HAP-1 (cell line): ENCODE results near the gene HLA-DPB1.
"Not testable (repeated sequence)": the region's sequence is repeated elsewhere in the genome, so short reads cannot be mapped to it uniquely, and the experiment has no call there.

Source experiments
- DNase-seq, 2 experiments: peaks; one replicate each; pipeline ENCODE4 v3.0.0-alpha.2; 2016 to 2020; ENCODE audit warnings: low spot score in 2 of 2
- H3K27me3 ChIP-seq: fragments of 250-450 bp; sonication (Bioruptor Pico); 2 replicates; pipeline ENCODE4 v1.5.1; 2020; ENCODE audit warnings: low read depth, mild to moderate bottlenecking, moderate library complexity
- H3K36me3 ChIP-seq: fragments of 250-450 bp; sonication (Bioruptor Pico); replicated peaks from 2 replicates; pipeline ENCODE4 v1.5.1; 2020; ENCODE audit warnings: mild to moderate bottlenecking
- H3K4me1 ChIP-seq: fragments of 250-450 bp; sonication (Bioruptor Pico); 2 replicates; pipeline ENCODE4 v1.5.1; 2020; ENCODE audit warnings: mild to moderate bottlenecking
- H3K4me3 ChIP-seq: fragments of 250-450 bp; sonication (Bioruptor Pico); 2 replicates; pipeline ENCODE4 v1.5.1; 2020; ENCODE audit warnings: mild to moderate bottlenecking, moderate library complexity
- H3K9me3 ChIP-seq: fragments of 250-450 bp; sonication (Bioruptor Pico); 2 replicates; pipeline ENCODE4 v1.5.1; 2020; ENCODE audit warnings: mild to moderate bottlenecking, moderate library complexity
- in situ Hi-C: fragments of 300-500 bp; cut with MboI; formaldehyde crosslinking; loops from 3 replicates; pipeline ENCODE4 v1.14.3; 2020; ENCODE audit warnings: low sequenced_read_pairs, inconsistent platforms, mixed read lengths

The HLA-DPB1 gene

DNA sequence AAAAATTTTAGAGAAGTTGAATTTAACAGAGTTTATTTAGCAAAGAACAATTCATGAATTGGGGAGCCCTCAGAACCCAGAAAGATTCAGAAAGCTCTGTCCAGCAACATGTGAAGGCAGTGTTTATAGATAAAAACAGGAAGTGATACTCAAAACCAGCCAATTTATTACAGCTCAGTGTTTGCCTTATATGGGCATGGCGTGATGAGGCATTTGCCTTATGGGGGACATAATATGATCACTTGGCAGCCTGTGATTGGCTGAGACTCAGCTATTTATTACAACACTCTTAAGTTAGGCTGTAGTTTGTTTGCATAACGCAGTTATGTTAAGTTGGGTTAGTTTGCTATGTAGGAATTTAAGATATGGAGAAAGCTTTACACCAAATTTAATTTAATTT is 13.8 kb upstream of the HLA-DPB1 start:
- Histone ChIP-seq H3K27me3 (peaks cover 12% of the 10 kb centered on the region; the same call in 1 of the 2 replicates), H3K9me3 (no peaks in the 10 kb centered on the region), H3K4me1 (no peaks in the 10 kb centered on the region), H3K4me3 (no peak overlapping the region), H3K36me3 (no peaks in the 10 kb centered on the region)
- in situ Hi-C loops, result no loop called here
- DNase-seq, result no peak

GRCh38 chr6:33063435-33063834 is 12.4 kb upstream of the HLA-DPB1 start:
- H3K4me3 ChIP-seq, in situ Hi-C loops, H3K36me3 ChIP-seq, DNase-seq, H3K9me3 ChIP-seq, H3K4me1 ChIP-seq: not testable (repeated sequence)
- peaks cover 11% of the 10 kb centered on the region for H3K27me3 ChIP-seq

GRCh38 chr6:33064723-33065122 is 11.1 kb upstream of the HLA-DPB1 start:
- H3K27me3 ChIP-seq, result peaks cover 11% of the 10 kb centered on the region
- no peaks in the 10 kb centered on the region for H3K36me3 ChIP-seq
- DNase-seq, result no peak
- H3K4me1 ChIP-seq, result no peaks in the 10 kb centered on the region
- H3K9me3 ChIP-seq, result no peaks in the 10 kb centered on the region
- in situ Hi-C loops, result no loop called here
- H3K4me3 ChIP-seq, result no peak overlapping the region

GRCh38 chr6:33065312-33065711 is 10.5 kb upstream of the HLA-DPB1 start:
- Histone ChIP-seq H3K4me1 (no peaks in the 10 kb centered on the region), H3K27me3 (peaks cover 11% of the 10 kb centered on the region), H3K36me3 (no peaks in the 10 kb centered on the region), H3K4me3 (no peak overlapping the region), H3K9me3 (no peaks in the 10 kb centered on the region)
- DNase-seq, result no peak
- in situ Hi-C loops, result no loop called here

DNA sequence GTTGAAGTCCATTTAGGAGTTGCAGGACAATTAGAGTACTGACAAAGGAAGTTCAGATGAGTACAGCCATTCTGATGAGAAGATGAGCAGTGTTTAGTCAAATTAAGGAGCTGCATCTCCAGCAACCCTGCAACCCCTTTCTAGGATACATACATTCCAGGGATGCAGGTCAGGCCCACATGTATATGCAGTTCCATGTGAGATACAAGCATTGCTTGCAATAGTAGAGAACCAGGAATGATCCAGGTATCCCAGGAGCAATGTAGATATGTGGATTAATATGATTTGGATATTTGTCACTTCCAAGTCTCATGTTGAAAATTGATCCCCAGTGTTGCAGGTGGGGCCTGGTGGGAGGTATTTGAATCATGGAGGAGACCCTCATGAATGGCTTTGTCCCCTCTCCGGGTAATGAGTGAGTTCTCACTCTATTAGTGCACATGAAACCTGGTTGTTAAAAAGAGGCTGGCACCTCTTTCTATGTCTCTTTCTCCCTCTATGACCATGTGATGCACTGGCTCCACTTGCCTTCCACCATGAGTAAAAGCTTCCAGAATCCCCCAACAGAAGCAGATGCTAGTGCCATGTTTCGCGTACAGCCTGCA is 8.8 kb upstream of the HLA-DPB1 start:
- no peaks in the 10 kb centered on the region for H3K4me1 ChIP-seq
- in situ Hi-C loops, result no loop called here
- no peak overlapping the region for H3K4me3 ChIP-seq
- H3K36me3 ChIP-seq, result no peaks in the 10 kb centered on the region
- no peak for DNase-seq
- peaks cover 19% of the 10 kb centered on the region for H3K27me3 ChIP-seq
- no peaks in the 10 kb centered on the region for H3K9me3 ChIP-seq

GRCh38 chr6:33069021-33069738 is 6.6 kb upstream of the HLA-DPB1 start:
- no peak for DNase-seq
- H3K27me3 ChIP-seq, result peaks cover 35% of the 10 kb centered on the region
- no peak overlapping the region for H3K4me3 ChIP-seq
- H3K36me3 ChIP-seq, result no peaks in the 10 kb centered on the region
- no peaks in the 10 kb centered on the region for H3K4me1 ChIP-seq
- in situ Hi-C loops, result no loop called here
- H3K9me3 ChIP-seq, result no peaks in the 10 kb centered on the region

DNA sequence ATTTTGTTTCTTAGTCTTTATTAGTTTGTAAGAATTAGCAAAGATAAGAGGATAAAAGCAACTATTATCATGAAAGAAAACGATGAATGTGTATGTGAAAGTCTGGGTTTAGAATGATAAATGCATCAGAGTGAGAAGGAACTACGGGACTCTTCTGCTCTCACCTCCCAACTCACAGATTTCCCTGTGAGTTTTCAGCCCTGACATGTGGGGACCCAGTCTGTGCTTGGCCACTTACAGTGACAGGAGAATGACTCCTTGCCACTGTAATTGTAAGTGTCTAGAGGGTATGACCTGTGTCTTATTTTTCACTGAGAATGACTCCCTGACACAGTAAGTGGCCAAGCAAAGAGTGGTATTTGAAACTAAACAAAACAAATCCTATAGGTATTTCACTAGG is 4.9 kb upstream of the HLA-DPB1 start:
- H3K36me3 ChIP-seq, result no peaks in the 10 kb centered on the region
- peaks cover 38% of the 10 kb centered on the region for H3K27me3 ChIP-seq
- H3K9me3 ChIP-seq, result no peaks in the 10 kb centered on the region
- H3K4me1 ChIP-seq, result no peaks in the 10 kb centered on the region
- no peak overlapping the region for H3K4me3 ChIP-seq
- in situ Hi-C loops, result no loop called here
- DNase-seq, result no peak

DNA sequence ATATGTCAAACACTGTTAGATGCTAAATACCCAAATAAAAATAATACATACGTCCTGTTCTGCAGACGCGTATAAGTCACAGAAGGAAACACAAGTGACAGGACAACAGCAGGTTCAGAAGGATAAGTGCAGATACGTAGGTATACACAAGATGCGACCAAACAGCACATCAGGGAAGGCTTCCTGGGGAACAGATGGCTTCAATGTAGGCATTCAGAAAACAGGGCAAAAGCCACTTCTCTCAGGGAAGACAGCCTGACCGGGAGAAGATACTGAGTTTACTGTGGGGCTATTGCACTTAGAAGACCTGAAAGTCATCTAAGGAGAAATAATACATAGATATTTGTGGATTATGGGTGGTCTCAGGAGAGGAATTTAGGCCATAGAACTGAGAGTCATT is 4.2 kb upstream of the HLA-DPB1 start:
- in situ Hi-C loops, result no loop called here
- no peaks in the 10 kb centered on the region for H3K36me3 ChIP-seq
- H3K4me1 ChIP-seq, result no peaks in the 10 kb centered on the region
- no peak for DNase-seq
- H3K9me3 ChIP-seq, result no peaks in the 10 kb centered on the region
- H3K4me3 ChIP-seq, result no peak overlapping the region
- H3K27me3 ChIP-seq, result peaks cover 44% of the 10 kb centered on the region

DNA sequence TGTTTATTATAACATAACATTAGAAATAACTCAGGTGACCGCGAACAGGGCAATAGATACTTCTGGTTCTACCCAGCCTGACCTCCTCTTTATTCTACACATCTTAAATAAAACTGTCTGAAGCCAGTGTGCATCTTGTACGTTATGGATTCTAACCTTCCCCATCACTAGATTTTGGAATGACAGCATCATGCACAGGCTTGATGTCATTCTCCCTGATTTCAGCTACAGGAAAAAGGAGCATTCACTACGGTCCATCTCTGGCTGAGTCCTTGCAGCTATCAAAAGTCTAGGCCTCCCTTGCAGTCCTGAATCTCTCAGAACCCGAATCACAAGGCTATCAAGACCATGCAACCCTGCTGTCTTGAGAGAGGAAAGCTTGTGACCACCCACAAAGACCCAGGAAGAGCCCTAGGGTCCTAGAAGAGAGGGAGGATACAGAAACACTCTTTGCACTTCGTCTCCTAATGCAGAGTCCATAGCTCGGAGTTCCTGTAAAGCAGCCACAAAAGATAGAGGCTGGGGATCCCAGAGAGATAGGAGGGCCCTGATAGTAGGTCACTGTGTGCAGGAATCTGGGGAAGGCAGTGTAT is 3.2 kb upstream of the HLA-DPB1 start:
- Histone ChIP-seq H3K4me3 (no peak overlapping the region), H3K27me3 (peaks cover 50% of the 10 kb centered on the region), H3K36me3 (no peaks in the 10 kb centered on the region), H3K4me1 (no peaks in the 10 kb centered on the region), H3K9me3 (no peaks in the 10 kb centered on the region)
- DNase-seq, result no peak
- in situ Hi-C loops, result no loop called here

DNA sequence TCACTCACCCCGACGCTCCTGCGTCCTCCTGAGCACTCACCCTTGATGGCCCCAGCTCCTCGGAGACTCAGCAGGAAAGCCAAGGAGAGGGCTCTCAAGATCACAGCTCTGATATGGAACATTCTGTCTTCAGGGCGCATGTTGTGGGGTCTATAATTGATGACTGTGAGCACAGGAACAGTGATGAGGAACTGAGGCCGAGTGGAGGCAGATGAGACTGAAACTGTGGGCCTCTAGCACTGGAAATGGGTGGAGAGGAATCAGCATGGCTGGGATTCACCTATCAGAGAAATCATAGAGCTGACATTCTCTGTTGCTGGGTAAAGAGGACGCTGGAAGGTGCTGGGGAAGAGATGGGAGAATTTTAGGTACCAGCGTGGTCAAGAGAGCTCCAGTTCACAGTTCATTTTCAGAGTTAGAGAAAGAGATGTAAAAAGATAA is 2.3 kb upstream of the HLA-DPB1 start, which contains the start of gene HLA-DPA1:
TSS of gene HLA-DPA1 (minus strand) at position 219 of the 441 bp plus-strand sequence.
- no peaks in the 10 kb centered on the region for H3K9me3 ChIP-seq
- DNase-seq, result no peak
- H3K27me3 ChIP-seq, result peaks cover 45% of the 10 kb centered on the region
- no peaks in the 10 kb centered on the region for H3K36me3 ChIP-seq
- no peak within 1 kb of the TSS for H3K4me3 ChIP-seq
- H3K4me1 ChIP-seq, result no peaks in the 10 kb centered on the region
- in situ Hi-C loops, result no loop called here

DNA sequence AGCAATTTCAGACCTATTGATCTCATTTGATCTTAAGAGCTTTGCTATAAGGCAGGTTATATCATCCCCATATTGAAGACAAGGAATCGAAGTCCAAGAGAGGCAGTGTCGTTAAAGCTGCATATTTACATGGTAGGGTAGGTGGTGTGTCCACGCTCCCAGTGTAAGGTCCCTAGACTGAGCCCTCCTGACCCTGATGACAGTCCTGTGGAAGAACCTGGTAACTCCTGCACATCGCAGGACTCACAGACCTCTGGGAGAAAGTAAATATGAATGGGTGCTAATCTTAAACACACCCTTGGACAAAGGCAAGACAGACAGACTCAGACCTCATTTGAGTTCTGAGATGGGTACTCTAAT is 602 bp upstream of the HLA-DPB1 start:
- no peaks in the 10 kb centered on the region for H3K36me3 ChIP-seq
- no peaks in the 10 kb centered on the region for H3K4me1 ChIP-seq
- no peaks in the 10 kb centered on the region for H3K9me3 ChIP-seq
- H3K27me3 ChIP-seq, result peaks cover 52% of the 10 kb centered on the region
- in situ Hi-C loops, result no loop called here
- no peak overlapping the region for H3K4me3 ChIP-seq
- DNase-seq, result no peak

DNA sequence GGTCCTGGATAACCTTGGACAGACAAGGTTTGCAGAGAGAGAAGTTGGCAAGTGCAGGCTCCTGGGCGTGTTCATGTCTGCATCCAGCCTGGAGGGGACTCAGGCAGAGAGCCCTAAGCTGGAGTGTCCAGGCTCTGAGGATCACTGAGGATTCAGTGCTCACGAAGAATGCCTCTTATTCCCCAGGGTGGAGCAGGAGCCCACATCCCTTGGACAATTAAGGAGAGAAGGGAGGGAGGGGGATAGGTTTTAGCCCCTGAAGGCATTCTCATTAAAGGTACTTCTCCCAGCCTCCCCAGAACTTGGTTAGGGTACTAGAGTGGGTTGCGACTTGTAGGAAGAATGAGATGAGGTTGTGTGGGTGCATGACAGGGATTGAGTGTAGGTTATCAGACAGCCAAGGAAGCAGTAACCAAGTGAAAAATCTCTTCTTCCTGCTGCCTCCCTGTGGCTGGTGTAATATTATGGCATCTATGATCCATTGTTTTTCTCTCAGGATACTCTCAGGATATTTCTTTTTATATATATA is 680 bp downstream of the HLA-DPB1 start:
- in situ Hi-C loops, result no loop called here
- Histone ChIP-seq H3K9me3 (no peaks in the 10 kb centered on the region), H3K36me3 (no peaks in the 10 kb centered on the region), H3K27me3 (peaks cover 49% of the 10 kb centered on the region), H3K4me3 (no peak overlapping the region), H3K4me1 (no peaks in the 10 kb centered on the region)
- DNase-seq, result no peak

- no peaks in the 10 kb centered on the region for H3K4me1 ChIP-seq
- in situ Hi-C loops, result no loop called here
- no peak overlapping the region for H3K4me3 ChIP-seq
Observed at GRCh38 chr6:33077908-33078307, 2.1 kb downstream of the HLA-DPB1 start.

GRCh38 chr6:33078442-33078841 is 2.7 kb downstream of the HLA-DPB1 start:
- in situ Hi-C loops, result no loop called here
- Histone ChIP-seq H3K4me1 (no peaks in the 10 kb centered on the region), H3K27me3 (peaks cover 34% of the 10 kb centered on the region), H3K4me3 (no peak overlapping the region), H3K36me3 (no peaks in the 10 kb centered on the region), H3K9me3 (no peaks in the 10 kb centered on the region)
- DNase-seq, result no peak

More at GRCh38 chr6:33077908-33078307, 2.1 kb downstream of the HLA-DPB1 start:
- H3K27me3 ChIP-seq, result peaks cover 37% of the 10 kb centered on the region
- H3K36me3 ChIP-seq, result no peaks in the 10 kb centered on the region
- no peak for DNase-seq
- H3K9me3 ChIP-seq, result no peaks in the 10 kb centered on the region
